ENCODE measurements around the gene KSR2.
"Not testable (repeated sequence)": the region's sequence is repeated elsewhere in the genome, so short reads cannot be mapped to it uniquely, and the experiment has no call there.

KSR2 gene

DNA sequence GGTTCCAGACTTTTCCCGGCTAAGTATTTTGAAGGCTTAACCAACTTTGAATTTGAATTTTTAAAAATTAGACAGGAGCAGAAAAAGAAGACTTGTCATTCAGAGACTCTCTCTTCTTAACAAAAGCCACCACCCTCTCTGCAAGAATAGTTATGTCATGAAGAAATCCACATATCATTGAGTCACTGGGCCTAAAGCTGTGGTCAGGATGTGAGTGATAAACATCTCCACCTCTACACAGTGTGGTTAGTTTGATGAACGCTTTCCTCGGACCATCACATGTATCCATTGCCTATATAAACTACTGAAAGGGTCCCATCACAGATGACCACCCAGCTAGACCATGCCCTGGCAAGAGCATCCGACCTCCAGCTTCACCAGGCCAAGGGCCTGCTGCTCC, 226.1 kb downstream of the KSR2 start:
- DNase-seq: no peak

DNA sequence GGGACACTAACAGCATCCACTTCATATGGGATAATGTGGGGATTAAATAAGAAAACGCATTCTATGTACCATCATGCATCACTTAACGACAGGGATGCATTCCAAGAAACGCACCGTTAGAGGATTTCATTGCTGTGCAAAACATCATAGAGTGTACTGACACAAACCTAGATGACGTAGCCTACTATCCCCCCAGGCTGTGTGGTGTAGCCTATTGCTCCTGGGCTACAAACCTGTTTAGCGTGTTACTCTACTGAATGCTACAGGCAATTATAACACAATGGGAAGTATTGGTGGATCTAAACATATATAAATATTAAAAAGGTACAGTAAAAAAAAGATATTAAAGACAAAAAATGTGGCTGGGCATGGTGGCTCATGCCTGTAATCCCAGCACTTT, 230.6 kb downstream of the KSR2 start:
- DNase-seq: no peak

DNA sequence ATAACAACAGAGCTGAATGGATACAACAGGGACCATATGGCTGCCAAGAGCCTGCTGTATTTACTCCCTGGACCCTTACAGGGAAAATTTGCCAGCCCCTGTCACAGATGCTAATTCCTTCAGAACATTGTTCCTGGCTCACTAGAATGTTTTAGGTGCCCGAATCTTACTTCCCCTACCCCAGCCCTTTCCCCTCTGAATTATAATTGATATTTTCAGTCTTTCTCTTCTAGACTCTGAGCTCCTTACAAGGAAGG, 235.3 kb downstream of the KSR2 start:
- DNase-seq: no peak

- DNase-seq: no peak
Observed at GRCh38 chr12:117732761-117733548, 235.8 kb downstream of the KSR2 start.

DNA sequence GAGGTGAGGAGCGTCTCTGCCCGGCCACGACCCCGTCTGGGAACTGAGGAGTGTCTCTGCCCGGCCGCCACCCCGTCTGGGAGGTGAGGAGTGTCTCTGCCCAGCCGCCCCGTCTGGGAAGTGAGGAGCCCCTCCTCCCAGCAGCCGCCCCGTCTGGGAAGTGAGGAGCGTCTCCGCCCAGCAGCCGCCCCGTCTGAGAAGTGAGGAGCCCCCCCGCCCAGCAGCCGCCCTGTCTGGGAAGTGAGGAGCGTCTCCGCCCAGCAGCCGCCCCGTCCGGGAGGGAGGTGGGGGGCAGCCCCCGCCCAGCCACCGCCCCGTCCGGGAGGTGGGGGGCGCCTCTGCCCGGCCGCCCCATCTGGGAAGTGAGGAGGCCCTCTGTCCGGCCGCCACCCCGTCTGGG, 237.7 kb downstream of the KSR2 start:
- DNase-seq: not testable (repeated sequence)

DNA sequence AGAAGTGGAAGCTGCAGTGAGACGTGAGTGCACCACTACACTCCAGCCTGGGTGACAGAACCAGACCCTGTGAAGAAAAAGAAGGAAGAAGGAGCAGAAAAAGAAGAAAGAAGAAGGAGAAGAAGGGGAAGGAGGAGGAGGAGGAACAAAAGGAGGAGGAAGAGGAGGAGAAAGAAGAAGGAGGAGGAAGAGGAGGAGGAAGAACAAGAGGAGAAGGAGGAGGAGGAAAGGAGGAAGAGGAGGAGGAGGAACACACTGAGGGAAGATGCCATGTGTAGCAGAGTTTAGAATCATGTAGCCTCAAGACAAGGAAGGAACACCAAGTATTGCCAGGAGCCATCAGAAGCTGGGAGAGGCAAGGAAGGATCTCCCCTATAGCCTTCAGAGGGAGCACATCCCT, 241.5 kb downstream of the KSR2 start:
- no peak for DNase-seq

DNA sequence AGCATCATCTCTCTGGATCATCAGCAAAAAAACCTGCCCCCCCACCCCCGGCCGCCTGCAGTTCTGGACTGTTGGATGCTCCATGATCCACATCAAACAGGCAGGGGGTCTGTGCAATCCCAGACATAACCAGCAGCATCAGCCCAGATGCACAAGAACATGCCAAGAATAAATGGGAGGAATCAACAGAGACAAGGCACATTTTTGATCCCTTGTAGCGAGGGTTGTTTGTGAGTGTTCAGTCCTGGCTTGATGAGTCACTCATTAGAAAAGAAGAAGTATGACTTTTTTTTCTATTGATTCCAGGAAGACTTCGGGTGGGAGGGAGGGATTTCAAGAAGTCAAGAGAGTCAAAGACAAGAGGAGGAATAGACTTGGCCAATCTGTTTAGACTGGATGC, 244.2 kb downstream of the KSR2 start:
- DNase-seq: peak; percentile 49

- no peak for DNase-seq
Observed at GRCh38 chr12:117718559-117718958, 250.2 kb downstream of the KSR2 start.

DNA sequence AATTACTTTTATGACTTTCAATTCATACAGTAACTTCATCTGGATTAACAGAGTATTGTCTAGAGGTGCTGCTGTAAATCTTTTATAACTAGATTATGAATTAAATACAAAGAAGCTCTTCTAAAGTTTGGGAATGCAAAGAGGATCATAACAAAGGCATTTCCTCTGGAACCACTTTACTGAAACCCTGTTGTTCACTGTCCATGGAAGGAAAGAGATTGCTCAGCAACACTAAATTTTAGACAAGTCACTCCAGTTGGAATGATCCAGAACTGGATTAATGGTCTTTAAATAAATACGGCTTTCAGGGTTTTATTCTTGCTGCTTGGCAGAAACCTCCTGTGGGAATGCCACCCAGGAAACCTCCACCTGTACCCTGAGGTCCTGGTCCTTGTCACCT, 250.6 kb downstream of the KSR2 start:
- peak; percentile 46 for DNase-seq

GRCh38 chr12:117714203-117714602, 254.6 kb downstream of the KSR2 start:
- DNase-seq: no peak

DNA sequence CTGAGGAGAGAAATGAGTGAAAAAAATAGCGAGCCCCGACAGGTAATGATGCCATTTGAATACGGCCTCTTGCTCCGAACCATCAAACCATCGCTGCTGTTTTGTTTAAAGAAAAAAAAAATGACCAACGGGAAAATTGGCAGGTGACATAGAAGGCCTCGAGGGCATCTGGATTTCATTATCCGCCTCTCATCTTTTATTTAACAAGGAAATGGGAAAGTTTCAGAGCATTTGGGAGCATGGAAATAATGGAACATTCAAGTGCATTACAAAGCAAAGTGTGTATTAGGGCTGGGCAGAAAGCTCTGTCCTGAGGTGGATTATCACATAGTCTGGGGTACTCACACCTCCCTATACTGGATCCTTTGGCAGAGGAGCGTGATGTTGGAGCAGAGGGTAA, 258.7 kb downstream of the KSR2 start:
- DNase-seq: no peak

DNA sequence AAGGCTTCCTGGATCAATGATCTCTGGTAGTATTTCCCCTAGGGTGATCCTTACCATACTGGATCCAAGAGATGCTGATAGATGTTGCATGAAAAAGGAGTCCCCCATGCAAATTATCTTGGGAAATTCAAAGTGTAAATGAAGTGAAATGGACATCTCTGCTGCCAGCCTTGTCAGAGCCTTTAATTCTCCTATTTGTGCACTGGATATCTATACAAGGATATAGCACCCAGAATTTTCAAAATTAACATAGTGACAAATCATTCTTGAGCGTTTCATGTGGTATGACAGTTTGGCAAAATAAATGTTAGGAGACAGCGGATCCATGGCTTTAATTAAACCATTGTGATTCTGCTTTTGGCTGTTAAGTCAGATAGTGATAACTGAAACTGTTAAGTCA, 260.9 kb downstream of the KSR2 start:
- DNase-seq: no peak

- no peak for DNase-seq
Observed at GRCh38 chr12:117703584-117703983, 265.2 kb downstream of the KSR2 start.

DNA sequence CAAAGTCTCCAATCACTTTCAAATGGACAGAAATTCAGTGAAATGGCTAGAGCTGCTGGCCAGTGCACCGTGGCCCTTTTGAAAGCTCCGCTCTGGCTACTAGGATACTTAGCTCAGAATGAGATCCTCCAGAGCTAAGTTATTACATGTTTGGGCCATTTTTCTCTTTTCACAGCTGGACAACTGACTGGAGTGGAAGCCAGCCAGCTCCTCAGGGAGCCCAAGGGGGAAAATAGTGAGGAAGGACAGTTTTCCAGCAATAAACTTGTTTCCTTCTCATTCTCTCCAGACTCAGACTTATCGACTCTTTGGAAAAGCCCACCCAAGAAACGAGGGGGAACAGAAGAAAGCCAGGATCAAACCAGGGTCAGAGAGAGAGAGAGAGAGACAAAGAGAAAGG, 266.0 kb downstream of the KSR2 start:
- no peak for DNase-seq

GRCh38 chr12:117699575-117699974, 269.2 kb downstream of the KSR2 start:
- DNase-seq: no peak

- DNase-seq: peak; percentile 17
Observed at GRCh38 chr12:117699118-117699517, 269.7 kb downstream of the KSR2 start.

GRCh38 chr12:117695956-117696355, 272.8 kb downstream of the KSR2 start:
- DNase-seq: no peak

DNA sequence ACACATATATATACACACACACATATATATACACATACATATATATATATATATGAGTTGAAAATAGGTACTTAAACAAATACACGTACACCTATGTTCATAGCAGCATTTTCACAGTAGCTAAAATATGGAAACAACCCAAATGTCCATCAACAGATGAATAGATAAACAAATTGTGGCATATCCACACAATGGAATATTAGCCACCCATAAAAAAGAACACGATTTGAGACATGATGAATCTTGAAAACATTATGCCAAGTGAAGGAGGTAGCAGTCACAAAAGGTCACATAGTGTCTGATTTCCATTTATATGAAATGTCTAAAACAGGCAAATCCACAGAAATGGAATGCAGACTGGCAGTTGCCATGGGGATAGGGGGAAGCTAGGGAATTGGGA, 276.3 kb downstream of the KSR2 start:
- no peak for DNase-seq

- no peak for DNase-seq
Observed at GRCh38 chr12:117689857-117690256, 278.9 kb downstream of the KSR2 start.

- no peak for DNase-seq
Observed at GRCh38 chr12:117688446-117688845, 280.3 kb downstream of the KSR2 start.

DNA sequence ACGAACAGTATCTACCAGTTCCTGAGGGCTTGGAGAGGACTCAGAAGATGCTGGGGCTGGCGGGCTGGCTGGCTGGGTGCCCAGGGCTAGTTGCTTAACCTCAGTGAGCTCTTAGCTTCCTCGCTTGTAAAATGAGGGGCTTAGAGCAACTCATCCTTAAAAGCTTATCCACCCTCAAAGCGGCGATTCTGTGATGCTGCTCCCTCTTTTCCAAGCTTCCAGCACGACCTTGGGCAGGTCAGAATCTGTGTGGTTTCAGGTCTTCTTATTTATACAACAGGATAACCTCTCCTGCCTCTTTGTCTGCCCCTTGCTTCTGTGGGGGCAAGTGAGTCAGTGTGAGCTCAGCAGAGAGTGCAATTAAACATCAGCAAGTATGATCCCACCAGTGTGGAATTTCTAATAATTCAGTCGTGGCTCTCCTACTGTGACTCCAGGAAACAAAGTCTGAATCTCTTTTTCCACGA, 281.8 kb downstream of the KSR2 start:
- DNase-seq: peak; percentile 91

DNA sequence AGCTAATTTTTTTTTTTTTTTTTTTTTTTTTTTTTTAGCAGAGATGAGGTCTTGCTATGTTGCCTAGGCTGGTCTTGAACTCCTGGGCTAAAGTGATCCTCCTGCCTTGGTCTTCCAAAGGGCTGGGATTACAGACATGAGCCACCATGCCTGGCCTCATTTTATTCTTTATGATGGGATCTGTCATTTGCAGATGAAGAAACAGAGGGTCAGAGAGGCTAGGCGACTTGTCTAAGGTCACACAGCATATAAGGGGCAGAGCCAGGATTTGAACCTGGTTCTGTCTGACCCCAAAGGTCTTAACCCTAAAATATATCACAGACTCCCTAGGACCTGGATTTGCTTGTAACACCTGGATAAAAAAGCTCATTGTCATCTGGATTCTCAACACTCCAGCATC, 282.6 kb downstream of the KSR2 start:
- DNase-seq: no peak

DNA sequence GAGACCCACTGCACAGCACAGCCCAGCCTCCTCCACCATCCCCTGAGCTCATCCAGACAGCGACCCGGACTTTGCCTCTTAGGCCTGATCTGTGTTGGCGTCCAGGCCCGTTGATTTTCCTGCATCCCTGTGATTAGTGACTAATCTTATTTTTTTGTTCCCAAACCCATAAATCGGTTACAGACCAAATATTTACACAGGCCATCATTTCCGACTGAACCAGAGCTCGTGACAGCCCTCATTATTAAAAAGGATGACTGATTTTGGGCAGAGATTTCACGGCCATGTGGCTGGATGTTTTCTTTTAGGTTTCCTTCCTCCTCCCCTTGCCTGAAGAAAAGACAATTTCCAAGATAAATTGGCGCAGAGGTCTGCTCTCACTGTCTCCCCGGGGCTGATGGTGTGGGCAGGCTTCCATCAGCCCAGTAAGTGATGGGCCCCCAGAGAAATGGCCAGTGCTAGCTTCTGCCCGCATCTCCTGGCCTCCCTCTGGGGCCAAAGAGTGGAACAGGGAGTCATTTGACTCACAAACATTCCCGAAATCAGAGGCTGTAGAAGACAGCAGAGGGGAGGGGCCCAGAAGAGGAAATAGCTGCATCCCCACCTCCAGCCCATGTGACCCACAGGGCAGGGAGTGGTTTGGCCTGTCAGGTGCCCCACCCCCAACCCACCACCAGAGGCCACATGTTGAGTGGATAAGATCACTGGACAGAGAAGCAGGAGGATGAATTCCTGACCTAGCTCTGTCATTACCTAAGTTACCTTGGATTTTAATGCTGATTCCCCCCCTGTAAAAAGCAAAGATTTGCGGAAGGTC, 283.5 kb downstream of the KSR2 start:
- DNase-seq: peak; percentile 98

DNA sequence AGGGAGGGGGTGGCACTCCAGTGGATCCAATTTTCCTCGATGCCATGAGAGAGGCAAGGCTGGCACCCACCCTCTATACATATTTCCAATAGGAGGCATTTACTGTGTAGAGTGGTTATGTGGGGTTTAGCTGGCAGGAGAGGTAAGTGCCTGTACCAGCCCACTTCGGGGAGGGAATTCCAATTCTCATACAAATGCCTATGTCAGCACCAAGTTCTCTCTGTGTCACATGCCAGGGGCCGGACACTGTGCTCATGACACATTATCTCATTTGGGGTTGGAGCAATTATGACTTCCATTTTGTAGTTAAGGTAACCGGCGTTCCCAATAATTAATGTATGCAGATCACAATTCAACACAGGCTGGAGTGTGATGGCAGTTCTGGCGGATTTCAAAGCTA, 284.3 kb downstream of the KSR2 start:
- no peak for DNase-seq

- DNase-seq: peak; percentile 59
Observed at GRCh38 chr12:117680312-117680711, 288.5 kb downstream of the KSR2 start.

Measured in fibroblast of upper back skin (primary cell).